Stimulated activated effector memory CD8-positive, alpha-beta T cell treated with anti-CD3 and anti-CD28 coated beads, Interleukin-12 subunit alpha, Interleukin-12 subunit beta, amount 100 ng/mL, for 72 hours (primary cell): ENCODE measurements around the gene ARSJ.
"Not testable (repeated sequence)": the region's sequence is repeated elsewhere in the genome, so short reads cannot be mapped to it uniquely, and the experiment has no call there.

Source experiments
- ATAC-seq: fragments of 150-1000 bp; cut with Tn5 transposase; 2 replicates; pipeline ENCODE4 v1.10.0; 2021
- DNase-seq, 2 donors: peaks; one replicate each; pipeline ENCODE4 v3.0.0; 2021 to 2022; ENCODE audit warnings: low spot score in 2 of 2
- H3K27ac Mint-ChIP-seq: one replicate; pipeline ENCODE4 v1.8.0; 2022; ENCODE audit warnings: mild to moderate bottlenecking, mixed read lengths
- H3K36me3 Mint-ChIP-seq: one replicate; pipeline ENCODE4 v1.8.0; 2022; ENCODE audit warnings: mild to moderate bottlenecking, mixed read lengths
- H3K4me1 Mint-ChIP-seq: one replicate; pipeline ENCODE4 v1.8.0; 2022; ENCODE audit warnings: mixed read lengths
- H3K4me3 Mint-ChIP-seq: one replicate; pipeline ENCODE4 v1.8.0; 2022; ENCODE audit warnings: mild to moderate bottlenecking, mixed read lengths
- H3K9me3 Mint-ChIP-seq: one replicate; pipeline ENCODE4 v1.8.0; 2022; ENCODE audit warnings: mixed read lengths

The ARSJ gene

DNA sequence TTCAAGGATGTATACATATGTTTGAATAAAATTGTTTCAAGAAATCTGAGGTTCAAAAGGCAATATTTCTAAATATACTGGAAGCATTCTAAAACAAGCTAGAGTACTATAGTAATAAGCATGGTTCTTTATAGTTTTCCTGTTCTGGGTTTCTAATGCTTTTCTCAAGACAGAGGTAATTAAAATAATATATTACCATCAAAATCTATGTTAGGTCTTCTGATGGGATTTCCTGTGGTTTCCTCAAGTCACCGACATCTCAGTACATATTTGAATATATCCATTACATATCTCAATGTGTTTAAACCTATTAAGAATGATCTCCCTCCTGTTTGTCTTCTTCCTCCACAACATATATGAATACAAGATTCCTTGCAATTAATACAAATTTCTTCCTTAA lies 25.6 kb downstream of the ARSJ start:
- ATAC-seq (no peak), DNase-seq (no peak)
- Mint-ChIP-seq H3K9me3 (no peaks in the 10 kb centered on the region), H3K4me3 (no peak overlapping the region), H3K27ac (no peak overlapping the region), H3K36me3 (no peaks in the 10 kb centered on the region), H3K4me1 (peaks cover 5% of the 10 kb centered on the region)

GRCh38 chr4:113952452-113953029 lies 26.9 kb downstream of the ARSJ start:
- H3K36me3 Mint-ChIP-seq = no peaks in the 10 kb centered on the region
- no peak overlapping the region for H3K4me3 Mint-ChIP-seq
- H3K4me1 Mint-ChIP-seq = no peaks in the 10 kb centered on the region
- DNase-seq (peak; percentile 15 to 54), ATAC-seq (peak; percentile 90)
- H3K27ac Mint-ChIP-seq = no peak overlapping the region
- no peaks in the 10 kb centered on the region for H3K9me3 Mint-ChIP-seq

- Mint-ChIP-seq H3K4me3 (no peak overlapping the region), H3K36me3 (no peaks in the 10 kb centered on the region), H3K9me3 (no peaks in the 10 kb centered on the region), H3K4me1 (no peaks in the 10 kb centered on the region), H3K27ac (no peak overlapping the region)
- DNase-seq = no peak
- ATAC-seq = no peak
These were observed 28.2 kb downstream of the ARSJ start for GRCh38 chr4:113951263-113951662.

DNA sequence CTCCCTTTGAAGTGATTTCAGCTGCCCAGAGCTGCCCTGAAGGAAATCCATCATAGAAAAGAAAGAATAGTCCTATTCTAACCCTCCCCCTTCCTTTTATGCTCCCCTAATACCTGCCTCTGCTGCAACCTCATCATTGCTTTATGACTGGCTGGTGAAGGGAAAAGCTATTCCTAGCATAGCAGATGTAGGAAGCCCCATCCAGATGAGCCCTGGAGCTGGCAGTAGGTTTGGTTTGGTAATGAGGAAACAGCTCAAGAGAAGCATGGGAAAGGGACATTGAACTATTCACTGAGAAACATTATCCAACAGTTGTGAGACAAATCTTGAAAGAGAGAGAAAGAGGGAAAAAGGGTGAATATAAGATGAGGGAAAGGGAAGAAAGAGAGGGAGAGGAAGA lies 29.2 kb downstream of the ARSJ start:
- H3K9me3 Mint-ChIP-seq = no peaks in the 10 kb centered on the region
- no peak overlapping the region for H3K4me3 Mint-ChIP-seq
- no peak for DNase-seq
- no peak overlapping the region for H3K27ac Mint-ChIP-seq
- no peaks in the 10 kb centered on the region for H3K4me1 Mint-ChIP-seq
- no peaks in the 10 kb centered on the region for H3K36me3 Mint-ChIP-seq
- ATAC-seq = no peak

GRCh38 chr4:113947484-113947883 lies 32.0 kb downstream of the ARSJ start:
- no peak overlapping the region for H3K27ac Mint-ChIP-seq
- H3K36me3 Mint-ChIP-seq = no peaks in the 10 kb centered on the region
- H3K4me1 Mint-ChIP-seq = peaks cover 11% of the 10 kb centered on the region
- ATAC-seq (no peak), DNase-seq (no peak)
- H3K4me3 Mint-ChIP-seq = no peak overlapping the region
- H3K9me3 Mint-ChIP-seq = no peaks in the 10 kb centered on the region

- H3K4me3 Mint-ChIP-seq = no peak overlapping the region
These were observed 33.5 kb downstream of the ARSJ start for GRCh38 chr4:113945906-113946305.

DNA sequence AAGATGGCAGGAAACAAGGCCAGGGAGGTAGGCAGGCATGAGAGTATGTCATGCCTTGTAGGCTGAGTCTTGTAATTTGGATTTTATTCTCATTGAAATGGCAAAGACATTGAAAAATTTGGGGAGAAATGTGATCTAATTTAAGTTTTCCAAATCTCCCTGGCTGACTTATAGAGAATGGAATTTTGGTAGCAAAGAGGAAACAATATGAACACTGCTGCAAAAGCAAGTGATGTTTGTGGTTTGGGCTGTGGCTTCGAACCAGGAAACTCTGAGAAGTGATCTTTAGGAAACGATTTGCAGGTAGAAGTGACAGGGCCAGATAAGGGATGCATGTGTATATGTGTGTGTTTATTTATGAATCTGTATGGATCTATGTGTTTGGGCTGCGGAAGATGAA lies 35.6 kb downstream of the ARSJ start:
- Mint-ChIP-seq H3K4me3 (no peak overlapping the region), H3K9me3 (no peaks in the 10 kb centered on the region), H3K36me3 (no peaks in the 10 kb centered on the region), H3K4me1 (peaks cover 11% of the 10 kb centered on the region), H3K27ac (no peak overlapping the region)
- DNase-seq = no peak
- ATAC-seq = no peak

More at GRCh38 chr4:113945906-113946305, 33.5 kb downstream of the ARSJ start:
- no peak for ATAC-seq
- Mint-ChIP-seq H3K27ac (no peak overlapping the region), H3K4me1 (peaks cover 11% of the 10 kb centered on the region), H3K9me3 (no peaks in the 10 kb centered on the region), H3K36me3 (no peaks in the 10 kb centered on the region)
- no peak for DNase-seq

DNA sequence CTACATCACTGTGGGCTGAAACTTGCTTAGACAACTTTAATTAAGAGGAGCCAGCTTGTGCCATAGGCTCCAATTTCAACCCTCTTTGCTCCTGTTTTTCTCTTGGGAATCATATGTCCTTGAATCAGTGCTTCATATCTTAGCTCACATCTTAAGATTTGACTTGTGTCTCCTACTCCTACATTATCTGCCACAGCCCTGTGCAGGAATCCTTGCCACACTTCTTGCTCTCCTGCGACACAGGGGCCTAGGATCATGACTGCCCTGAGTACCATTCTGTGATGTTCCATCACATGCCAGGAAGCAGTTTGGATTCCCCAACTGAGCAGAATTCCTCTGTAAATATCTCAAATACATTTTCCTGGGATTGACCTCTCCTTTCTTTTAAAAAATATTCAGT lies 36.4 kb downstream of the ARSJ start:
- Mint-ChIP-seq H3K4me1 (peaks cover 11% of the 10 kb centered on the region), H3K27ac (no peak overlapping the region), H3K4me3 (no peak overlapping the region), H3K36me3 (no peaks in the 10 kb centered on the region), H3K9me3 (no peaks in the 10 kb centered on the region)
- no peak for DNase-seq
- no peak for ATAC-seq

DNA sequence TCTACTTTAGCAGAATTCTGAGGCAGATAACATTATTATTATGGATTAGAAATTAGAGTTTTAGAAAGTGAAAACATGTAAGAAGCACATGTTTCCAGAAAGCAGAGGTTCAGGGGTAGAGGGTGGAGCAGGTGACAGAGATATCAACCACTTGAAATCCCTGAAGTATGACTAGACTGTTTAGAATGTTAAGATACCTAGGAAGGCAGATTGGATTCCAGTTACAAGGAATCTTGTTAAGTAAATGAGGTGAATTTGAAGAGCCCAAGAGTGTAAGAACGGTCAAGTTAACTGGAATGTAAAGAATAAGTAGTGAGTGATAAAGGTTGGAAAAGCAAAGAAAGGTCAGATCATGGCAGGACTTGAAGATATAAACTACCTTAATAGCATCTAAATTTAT lies 37.6 kb downstream of the ARSJ start:
- H3K4me3 Mint-ChIP-seq = no peak overlapping the region
- DNase-seq (no peak), ATAC-seq (no peak)
- H3K9me3 Mint-ChIP-seq = no peaks in the 10 kb centered on the region
- H3K27ac Mint-ChIP-seq = no peak overlapping the region
- no peaks in the 10 kb centered on the region for H3K36me3 Mint-ChIP-seq
- peaks cover 11% of the 10 kb centered on the region for H3K4me1 Mint-ChIP-seq

DNA sequence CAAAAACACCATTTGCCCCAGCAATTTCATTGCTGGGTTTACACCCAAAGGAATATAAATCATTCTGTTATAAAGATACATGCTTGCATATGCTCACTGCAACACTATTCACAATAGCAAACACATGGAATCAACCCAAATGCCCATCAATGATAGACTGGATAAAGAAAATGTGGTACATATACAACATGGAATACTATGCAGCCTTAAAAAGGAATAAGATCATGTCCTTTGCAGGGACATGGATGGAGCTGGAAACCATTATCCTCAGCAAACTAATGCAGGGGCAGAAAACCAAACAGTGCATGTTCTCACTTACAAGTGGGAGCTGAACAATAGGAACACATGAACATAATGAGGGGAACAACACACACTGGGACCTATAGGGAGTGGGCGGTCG lies 39.3 kb downstream of the ARSJ start:
- H3K36me3 Mint-ChIP-seq, H3K27ac Mint-ChIP-seq, H3K4me3 Mint-ChIP-seq, ATAC-seq, DNase-seq, H3K9me3 Mint-ChIP-seq: not testable (repeated sequence)
- H3K4me1 Mint-ChIP-seq = peaks cover 11% of the 10 kb centered on the region

- no peak for DNase-seq
- H3K4me3 Mint-ChIP-seq = no peak overlapping the region
- no peaks in the 10 kb centered on the region for H3K4me1 Mint-ChIP-seq
- no peak for ATAC-seq
- H3K9me3 Mint-ChIP-seq = no peaks in the 10 kb centered on the region
- H3K36me3 Mint-ChIP-seq = no peaks in the 10 kb centered on the region
- H3K27ac Mint-ChIP-seq = no peak overlapping the region
These were observed 44.3 kb downstream of the ARSJ start for GRCh38 chr4:113935190-113935589.

DNA sequence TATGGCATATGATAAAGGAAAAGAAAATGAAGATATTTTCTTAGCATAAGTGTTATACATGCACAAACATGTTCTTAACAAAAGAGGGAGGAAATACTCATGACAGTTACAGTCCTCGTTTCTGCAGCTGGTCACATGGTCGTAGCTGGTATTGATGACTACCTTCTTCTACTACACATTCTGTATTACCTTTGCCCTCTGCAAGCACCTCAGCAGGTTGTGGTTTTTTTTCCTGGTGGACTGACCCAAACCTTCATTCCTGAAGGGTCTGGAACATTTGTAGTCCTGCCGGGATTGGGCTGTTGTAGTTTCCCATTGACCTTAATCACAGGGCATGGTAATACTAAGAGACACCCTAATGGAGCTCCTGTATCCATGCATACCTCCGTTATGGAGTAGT lies 54.7 kb downstream of the ARSJ start:
- H3K4me1 Mint-ChIP-seq, ATAC-seq, DNase-seq, H3K9me3 Mint-ChIP-seq, H3K36me3 Mint-ChIP-seq, H3K27ac Mint-ChIP-seq, H3K4me3 Mint-ChIP-seq: not testable (repeated sequence)

DNA sequence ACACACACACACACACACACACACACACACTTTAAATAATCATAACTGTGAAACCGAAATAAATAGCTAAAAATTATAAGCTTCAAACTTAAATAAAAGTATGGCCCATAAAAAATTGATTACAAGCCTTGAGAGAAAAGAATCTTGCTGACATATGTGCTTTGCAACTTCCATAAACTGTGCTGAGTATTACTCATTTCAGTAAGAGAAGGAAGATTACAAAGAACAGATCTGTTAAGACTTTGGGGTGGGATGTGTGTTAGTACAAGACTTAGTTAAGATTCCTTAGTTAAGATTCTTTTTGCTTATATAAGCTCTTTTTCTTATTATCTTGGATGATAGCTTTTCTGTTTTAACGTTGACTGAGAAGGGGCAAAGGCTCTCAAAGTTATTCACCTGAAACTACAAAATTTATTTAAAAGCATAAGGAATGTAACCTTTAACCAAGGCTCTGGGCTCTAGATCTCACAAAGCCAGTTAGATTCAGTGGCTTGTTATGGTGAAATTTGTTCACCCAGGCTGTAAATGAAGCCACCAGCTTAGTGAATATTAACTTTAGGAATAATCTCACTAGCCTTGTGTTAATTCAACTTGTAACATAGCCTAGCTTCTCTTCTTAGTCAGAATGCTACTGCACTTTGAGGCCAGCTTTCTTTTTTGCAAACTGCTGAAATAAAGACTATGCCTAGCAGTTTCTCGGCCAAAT lies 58.2 kb downstream of the ARSJ start:
- H3K9me3 Mint-ChIP-seq = no peaks in the 10 kb centered on the region
- no peak overlapping the region for H3K27ac Mint-ChIP-seq
- peaks cover 5% of the 10 kb centered on the region for H3K4me1 Mint-ChIP-seq
- H3K4me3 Mint-ChIP-seq = no peak overlapping the region
- no peak for ATAC-seq
- no peak for DNase-seq
- H3K36me3 Mint-ChIP-seq = no peaks in the 10 kb centered on the region

- H3K27ac Mint-ChIP-seq = no peak overlapping the region
- ATAC-seq = no peak
- no peak for DNase-seq
- peaks cover 5% of the 10 kb centered on the region for H3K4me1 Mint-ChIP-seq
- H3K4me3 Mint-ChIP-seq = no peak overlapping the region
- no peaks in the 10 kb centered on the region for H3K36me3 Mint-ChIP-seq
- H3K9me3 Mint-ChIP-seq = no peaks in the 10 kb centered on the region
These were observed 59.8 kb downstream of the ARSJ start for GRCh38 chr4:113919611-113920010.

DNA sequence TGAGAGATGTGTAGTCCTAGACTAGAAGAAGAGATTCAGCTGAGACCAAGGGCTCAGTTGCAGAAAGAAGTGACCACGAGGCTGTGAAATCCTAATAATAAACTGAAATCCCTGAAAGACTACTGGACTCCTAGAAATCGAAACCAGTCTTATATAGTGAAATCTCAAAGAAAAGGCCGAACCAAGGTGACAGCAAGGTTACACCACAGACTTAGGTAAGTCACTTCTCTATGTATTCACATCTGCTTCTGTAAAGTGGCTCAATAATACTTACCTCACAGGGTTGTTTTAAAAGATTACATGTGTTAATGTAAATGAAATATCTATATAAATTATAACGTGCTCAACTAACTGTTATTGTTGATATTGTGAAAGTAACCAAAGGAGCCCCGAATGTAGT lies 60.3 kb downstream of the ARSJ start:
- ATAC-seq (no peak), DNase-seq (no peak)
- H3K9me3 Mint-ChIP-seq = no peaks in the 10 kb centered on the region
- no peaks in the 10 kb centered on the region for H3K36me3 Mint-ChIP-seq
- H3K4me1 Mint-ChIP-seq = peaks cover 5% of the 10 kb centered on the region
- no peak overlapping the region for H3K27ac Mint-ChIP-seq
- H3K4me3 Mint-ChIP-seq = no peak overlapping the region

DNA sequence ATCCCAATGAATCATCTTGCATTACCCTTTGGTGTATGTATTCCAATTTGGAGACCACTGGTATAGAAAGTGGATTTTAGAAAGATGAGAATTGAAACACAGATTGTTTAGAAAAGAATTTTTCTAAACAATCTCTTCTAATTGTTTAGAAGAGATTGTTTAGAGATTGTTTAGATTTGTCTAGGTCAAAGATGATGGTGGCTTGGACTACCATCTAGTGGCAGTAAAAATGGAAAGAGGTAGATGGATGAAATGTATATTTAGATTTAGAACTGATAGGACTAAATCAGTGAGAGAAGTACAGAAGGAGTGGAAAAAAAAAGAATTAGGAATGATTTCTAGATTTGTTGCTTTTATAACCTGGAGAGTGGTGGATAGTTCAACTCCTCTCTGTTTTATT lies 70.6 kb downstream of the ARSJ start:
- no peak overlapping the region for H3K27ac Mint-ChIP-seq
- H3K9me3 Mint-ChIP-seq = peaks cover 3% of the 10 kb centered on the region
- H3K4me1 Mint-ChIP-seq = peaks cover 16% of the 10 kb centered on the region
- H3K4me3 Mint-ChIP-seq = no peak overlapping the region
- no peak for ATAC-seq
- H3K36me3 Mint-ChIP-seq = no peaks in the 10 kb centered on the region
- no peak for DNase-seq
